Sigmoid colon (tissue), 4 donors: ENCODE data around the gene PLA2G12A.

Source experiments
- CTCF ChIP-seq, 4 experiments: fragments of 450-650 bp in 3 of 4; fragments of 200-600 bp in 1 of 4; IDR thresholded peaks; one replicate each; pipeline ENCODE4 v1.5.1; 2016 to 2019; ENCODE audit warnings: antibody characterized with exemption in 4 of 4, mild to moderate bottlenecking in 3 of 4, moderate library complexity in 2 of 4
- EP300 ChIP-seq, 4 donors: sonication (generic); formaldehyde crosslinking; IDR thresholded peaks; one replicate each; pipeline ENCODE4 v1.6.1; 2017; ENCODE audit warnings: antibody characterized with exemption in 4 of 4
- POLR2A ChIP-seq, 2 donors: fragments of 450-650 bp; IDR thresholded peaks; one replicate each; pipeline ENCODE4 v1.6.1; 2016; ENCODE audit warnings: antibody characterized with exemption in 2 of 2, mild to moderate bottlenecking in 2 of 2, moderate library complexity in 2 of 2
- POLR2AphosphoS5 ChIP-seq, 4 donors: sonication (generic); formaldehyde crosslinking; IDR thresholded peaks; one replicate each; pipeline ENCODE4 v1.6.1; 2017; ENCODE audit warnings: antibody characterized with exemption in 4 of 4

GRCh38 chr4:109752525-109752924 lies 22.7 kb upstream of the PLA2G12A start:
- TF ChIP-seq POLR2AphosphoS5 (IDR thresholded peaks at IDR 0.05) (no peak), POLR2A (IDR thresholded peaks at IDR 0.05) (no peak), CTCF (IDR thresholded peaks at IDR 0.05) (no peak), EP300 (IDR thresholded peaks at IDR 0.05) (no peak)
